ENCODE measurements around the gene MRGPRG. TPM values are rescaled to one million over a fixed set of nuclear protein-coding genes. Genes with fewer than 3 reads are reported as not detected.

Gene MRGPRG
- total RNA-seq, 1 experiment from 2014 or later = not detected

GRCh38 chr11:3174387-3174786, 44.2 kb downstream of the MRGPRG start:
- ChIA-PET RAD21 (ENCODE audit: low non-redundant PET in 1 of 2, low total read pairs in 2 of 2, uncharacterized antibody in 2 of 2, unreplicated experiment in 2 of 2) (no interaction called here), POLR2A (no interaction called here), CTCF (no interaction called here)
- Histone ChIP-seq H4K20me1 (ENCODE audit: insufficient read depth) (no peaks in the 10 kb centered on the region), H3K79me2 (ENCODE audit: insufficient read depth, low read length) (no peaks in the 10 kb centered on the region), H3K9ac (ENCODE audit: low read length) (no peak overlapping the region), H3K27ac (ENCODE audit: low read depth, low read length) (no peak overlapping the region), H3K27me3 (ENCODE audit: insufficient read depth, low read length) (no peaks in the 10 kb centered on the region), H3K4me1 (ENCODE audit: control insufficient read depth in 1 of 2, insufficient read depth in 2 of 2, low read length in 2 of 2) (peaks cover 8 to 10% of the 10 kb centered on the region in 2 experiments; a peak in 3 of 4 replicates), H3K36me3 (ENCODE audit: control insufficient read depth in 1 of 2, insufficient read depth in 2 of 2, low read length in 2 of 2) (no peaks in the 10 kb centered on the region), H2AFZ (ENCODE audit: low read depth, low read length, poor library complexity, severe bottlenecking) (no peak overlapping the region), H3K9me3 (ENCODE audit: control insufficient read depth in 1 of 2, insufficient read depth in 1 of 2, low read depth in 1 of 2, low read length in 2 of 2) (peaks cover 0 to 9% of the 10 kb centered on the region in 2 experiments; a peak in 1 of 4 replicates), H3K4me2 (ENCODE audit: low read length) (no peak overlapping the region), H3K4me3 (replicated peaks in 1 of 2; ENCODE audit: low read depth in 1 of 2, low read length in 2 of 2) (no peak overlapping the region), H3K9me2 (ENCODE audit: insufficient read depth) (no peaks in the 10 kb centered on the region)
- no TSS peak for BruUV-seq (replicated peaks)
- TF ChIP-seq ELF1 (IDR thresholded peaks at IDR 0.05; ENCODE audit: borderline replicate concordance, low read depth) = no peak
- no peak for TF ChIP-seq FOSL1 (IDR thresholded peaks at IDR 0.05; ENCODE audit: low read depth)
- no peak for TF ChIP-seq SRF (IDR thresholded peaks at IDR 0.05; ENCODE audit: low read depth)
- no peak for TF ChIP-seq POLR2AphosphoS5 (IDR thresholded peaks at IDR 0.05; ENCODE audit: low read depth, low read length)
- no peak for TF ChIP-seq POLR2A (IDR thresholded peaks at IDR 0.05; ENCODE audit: borderline replicate concordance, extremely low read depth, insufficient read depth, insufficient read length)
- no peak for TF ChIP-seq SP1 (IDR thresholded peaks at IDR 0.05; ENCODE audit: low read depth)
- ATAC-seq (no peak), DNase-seq (ENCODE audit: low read depth, low spot score) (no peak)
- intact Hi-C loops (cut with micrococcal nuclease) = no loop called here

- H3K9me2 ChIP-seq (ENCODE audit: insufficient read depth) = no peaks in the 10 kb centered on the region
- TF ChIP-seq FOSL1 (IDR thresholded peaks at IDR 0.05; ENCODE audit: low read depth) (no peak), ZFX (IDR thresholded peaks at IDR 0.05) (no peak), CEBPB (IDR thresholded peaks at IDR 0.05; ENCODE audit: low read depth) (no peak), ZNF274 (IDR thresholded peaks at IDR 0.05; ENCODE audit: low read depth, low read length) (no peak), POLR2AphosphoS5 (IDR thresholded peaks at IDR 0.05; ENCODE audit: low read depth, low read length) (no peak), EZH2phosphoT487 (IDR thresholded peaks at IDR 0.05; ENCODE audit: borderline replicate concordance) (no peak), SRF (IDR thresholded peaks at IDR 0.05; ENCODE audit: low read depth) (no peak)
- TF ChIP-seq, protein P1, sequence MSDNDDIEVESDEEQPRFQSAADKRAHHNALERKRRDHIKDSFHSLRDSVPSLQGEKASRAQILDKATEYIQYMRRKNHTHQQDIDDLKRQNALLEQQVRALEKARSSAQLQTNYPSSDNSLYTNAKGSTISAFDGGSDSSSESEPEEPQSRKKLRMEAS (IDR thresholded peaks at IDR 0.05) = no peak
- intact Hi-C loops (cut with micrococcal nuclease) = no loop called here
- H3K27ac ChIP-seq (ENCODE audit: low read depth, low read length) = no peak overlapping the region
- BruUV-seq (replicated peaks) = no TSS peak
- ChIA-PET POLR2A (no interaction called here), CTCF (no interaction called here), RAD21 (ENCODE audit: low non-redundant PET in 1 of 2, low total read pairs in 2 of 2, uncharacterized antibody in 2 of 2, unreplicated experiment in 2 of 2) (no interaction called here)
- H3K36me3 ChIP-seq (ENCODE audit: control insufficient read depth in 1 of 2, insufficient read depth in 2 of 2, low read length in 2 of 2) = no peaks in the 10 kb centered on the region
- H3K9ac ChIP-seq (ENCODE audit: low read length) = no peak overlapping the region
- H3K27me3 ChIP-seq (ENCODE audit: insufficient read depth, low read length) = no peaks in the 10 kb centered on the region
- peaks cover 0 to 9% of the 10 kb centered on the region in 2 experiments; a peak in 1 of 4 replicates for H3K9me3 ChIP-seq (ENCODE audit: control insufficient read depth in 1 of 2, insufficient read depth in 1 of 2, low read depth in 1 of 2, low read length in 2 of 2)
- DNase-seq (ENCODE audit: low read depth, low spot score) (no peak), ATAC-seq (no peak)
- no peaks in the 10 kb centered on the region for H3K79me2 ChIP-seq (ENCODE audit: insufficient read depth, low read length)
- peaks cover 12 to 16% of the 10 kb centered on the region in 2 experiments; a peak in 3 of 4 replicates for H3K4me1 ChIP-seq (ENCODE audit: control insufficient read depth in 1 of 2, insufficient read depth in 2 of 2, low read length in 2 of 2)
- H2AFZ ChIP-seq (ENCODE audit: low read depth, low read length, poor library complexity, severe bottlenecking) = no peak overlapping the region
- no peak overlapping the region for H3K4me3 ChIP-seq (replicated peaks in 1 of 2; ENCODE audit: low read depth in 1 of 2, low read length in 2 of 2)
- no peak overlapping the region for H3K4me2 ChIP-seq (ENCODE audit: low read length)
- H4K20me1 ChIP-seq (ENCODE audit: insufficient read depth) = no peaks in the 10 kb centered on the region
These were observed 44.8 kb downstream of the MRGPRG start for GRCh38 chr11:3173795-3174194.

Data from HCT116 (cell line).